Neural cell (in vitro differentiated cells): Measurements from ENCODE around the gene OPRM1. TPM values are rescaled to one million over a fixed set of nuclear protein-coding genes. Genes with fewer than 3 reads are reported as not detected.
A peak's percentile ranks its signal among the peaks of the same experiment; 100 is the strongest.

Experiments
- H2AFZ ChIP-seq: fragments of 200-600, 300-800 bp; sonication (generic), shearing (Covaris generic); 2 replicates; pipeline ENCODE4 v1.6.0; 2014; ENCODE audit warnings: low read depth, mild to moderate bottlenecking, antibody characterized with exemption, low read length, moderate library complexity
- H3F3A ChIP-seq: fragments of 200-600 bp; shearing (Covaris generic); 2 replicates; pipeline ENCODE4 v1.6.1; 2016; ENCODE audit warnings: mild to moderate bottlenecking, moderate library complexity, mixed read lengths, antibody characterized with exemption, low read length; ENCODE audit not compliant: insufficient read depth, poor library complexity, severe bottlenecking
- H3K27ac ChIP-seq: fragments of 200-600, 300-800 bp; sonication (generic), shearing (Covaris generic); 2 replicates; pipeline ENCODE4 v1.5.1; 2014; ENCODE audit warnings: mild to moderate bottlenecking, low read length, moderate library complexity
- H3K27me3 ChIP-seq: fragments of 300-800, 200-600 bp; sonication (generic), shearing (Covaris generic); 2 replicates; pipeline ENCODE4 v1.6.0; 2014; ENCODE audit warnings: mild to moderate bottlenecking, low read depth, low read length, moderate library complexity; ENCODE audit not compliant: insufficient read depth
- H3K36me3 ChIP-seq: fragments of 300-800, 200-600 bp; sonication (generic), shearing (Covaris generic); 2 replicates; pipeline ENCODE4 v1.5.1; 2014; ENCODE audit warnings: mild to moderate bottlenecking, antibody characterized with exemption, low read length, moderate library complexity; ENCODE audit not compliant: insufficient read depth
- H3K4me2 ChIP-seq: fragments of 300-800, 200-600 bp; sonication (generic), shearing (Covaris generic); 2 replicates; pipeline ENCODE4 v1.6.0; 2014; ENCODE audit warnings: mild to moderate bottlenecking, low read length
- H3K4me3 ChIP-seq: fragments of 300-800, 200-600 bp; sonication (generic), shearing (Covaris generic); 2 replicates; pipeline ENCODE4 v1.5.1; 2014; ENCODE audit warnings: mild to moderate bottlenecking, low read length, moderate library complexity
- H3K79me2 ChIP-seq: fragments of 200-600 bp; shearing (Covaris generic); replicated peaks from 2 replicates; pipeline ENCODE4 v1.6.0; 2014; ENCODE audit warnings: mild to moderate bottlenecking, low read length, moderate library complexity; ENCODE audit not compliant: insufficient read depth
- H3K9ac ChIP-seq: fragments of 300-800, 200-600 bp; sonication (generic), shearing (Covaris generic); 2 replicates; pipeline ENCODE4 v1.6.1; 2016; ENCODE audit warnings: mild to moderate bottlenecking, low read length, mixed read lengths
- H3K9me2 ChIP-seq: fragments of 200-600 bp; shearing (Covaris generic); 2 replicates; pipeline ENCODE4 v1.6.1; 2016; ENCODE audit warnings: mild to moderate bottlenecking, low read length, mixed read lengths; ENCODE audit not compliant: insufficient read depth
- H3K9me3 ChIP-seq: fragments of 200-600, 300-800 bp; sonication (generic), shearing (Covaris generic); 2 replicates; pipeline ENCODE4 v1.6.1; 2016; ENCODE audit warnings: mild to moderate bottlenecking, mixed run types, low read length, moderate library complexity, mixed read lengths
- H4K20me1 ChIP-seq: fragments of 200-600 bp; shearing (Covaris generic); 2 replicates; pipeline ENCODE4 v1.6.1; 2016; ENCODE audit warnings: mild to moderate bottlenecking, mixed run types; ENCODE audit not compliant: insufficient read depth
- EP300 ChIP-seq: fragments of 450-650 bp; conservative IDR thresholded peaks from 2 replicates; pipeline ENCODE4 v1.6.1; 2014; ENCODE audit warnings: antibody characterized with exemption, mild to moderate bottlenecking, moderate library complexity; ENCODE audit not compliant: poor library complexity, severe bottlenecking
- EZH2 ChIP-seq: fragments of 200-600, 300-800 bp; shearing (Covaris generic), sonication (generic); IDR thresholded peaks from 2 replicates; pipeline ENCODE4 v1.6.1; 2014; ENCODE audit warnings: antibody characterized with exemption, low read length, borderline replicate concordance, mild to moderate bottlenecking; ENCODE audit not compliant: insufficient read depth, poor library complexity, severe bottlenecking
- MXI1 ChIP-seq: fragments of 450-650 bp; conservative IDR thresholded peaks from 2 replicates; pipeline ENCODE4 v1.6.1; 2014; ENCODE audit warnings: antibody characterized with exemption, mild to moderate bottlenecking; ENCODE audit not compliant: poor library complexity, severe bottlenecking
- POLR2AphosphoS5 ChIP-seq: IDR thresholded peaks from 2 replicates; pipeline ENCODE4 v1.6.1; 2012
- RAD21 ChIP-seq: fragments of 450-650 bp; conservative IDR thresholded peaks from 2 replicates; pipeline ENCODE4 v1.6.1; 2014; ENCODE audit warnings: antibody characterized with exemption, mild to moderate bottlenecking, moderate library complexity
- REST ChIP-seq: IDR thresholded peaks from 2 replicates; pipeline ENCODE4 v1.6.1; 2012; ENCODE audit warnings: borderline replicate concordance
- SMC3 ChIP-seq: fragments of 450-650 bp; conservative IDR thresholded peaks from 2 replicates; pipeline ENCODE4 v1.6.1; 2014; ENCODE audit warnings: antibody characterized with exemption, mild to moderate bottlenecking, moderate library complexity; ENCODE audit not compliant: poor library complexity
- TAF1 ChIP-seq: IDR thresholded peaks from 2 replicates; pipeline ENCODE4 v1.6.1; 2012; ENCODE audit warnings: low read depth
- polyA plus RNA-seq: library from polyadenylated mRNA; depleted of rRNA; stranded (reverse); fragments of >200 nt; gene quantifications from 2 replicates; pipeline ENCODE4 v1.2.3, GENCODE V29; 2014
- TF ChIP-seq, protein P1 (sequence below): fragments of 450-650 bp; IDR thresholded peaks from 2 replicates; pipeline ENCODE4 v1.5.1; 2014; ENCODE audit warnings: antibody characterized with exemption, mild to moderate bottlenecking, moderate library complexity; ENCODE audit not compliant: poor library complexity, severe bottlenecking

The OPRM1 gene
- polyA plus RNA-seq, 1 donor from 2014 or later, result 1.5 TPM

DNA sequence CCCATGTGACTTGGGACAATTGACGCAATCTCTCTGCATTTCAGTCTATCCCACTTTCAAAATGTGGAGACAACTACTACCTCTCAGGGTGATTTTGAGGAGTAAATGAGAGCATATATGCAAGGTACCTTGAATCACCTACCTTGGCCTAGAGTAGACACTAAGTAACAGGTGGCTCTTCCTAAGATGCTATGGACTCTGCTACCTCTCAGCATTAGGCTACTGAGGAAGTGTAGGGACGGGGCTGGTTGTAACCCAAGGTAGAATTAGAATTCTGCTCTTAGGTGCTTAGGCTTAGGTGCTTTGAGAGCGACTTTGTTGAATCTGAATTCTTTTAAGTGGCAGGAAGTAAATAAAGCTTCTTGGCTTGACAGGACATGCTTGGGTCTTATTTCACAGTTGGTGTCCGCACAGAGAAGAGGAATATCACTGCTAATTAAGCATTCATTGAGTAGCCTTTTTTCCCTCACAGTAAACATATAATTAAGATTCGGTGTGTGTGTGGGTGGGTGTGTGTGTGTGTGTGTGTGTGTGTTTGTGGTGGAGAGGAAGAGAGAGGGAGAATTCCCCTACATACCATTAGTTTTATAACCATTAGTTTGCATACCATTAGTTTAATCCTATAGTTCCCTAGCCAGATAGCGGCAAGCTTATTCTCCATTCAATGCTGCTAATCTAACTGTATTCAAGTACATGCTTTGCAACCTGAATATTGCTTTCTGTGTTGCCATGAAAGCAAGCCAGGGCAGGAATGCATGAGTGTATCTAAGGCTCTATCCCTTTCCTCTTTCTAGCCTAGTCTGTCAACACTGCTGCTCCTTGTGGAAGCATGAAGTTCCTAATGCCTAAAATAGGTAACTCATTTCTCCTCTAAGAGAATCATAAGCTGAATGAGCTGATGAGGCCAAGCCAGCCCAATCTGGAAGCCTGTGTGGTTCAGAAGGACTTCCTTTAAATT lies 205.0 kb downstream of the OPRM1 start:
- H3K4me3 ChIP-seq, result peak overlapping the region; percentile 61
- H3K36me3 ChIP-seq, result no peaks in the 10 kb centered on the region
- H3K9me3 ChIP-seq, result no peaks in the 10 kb centered on the region
- no peak overlapping the region for H3K4me2 ChIP-seq
- no peak overlapping the region for H3K27ac ChIP-seq
- no peaks in the 10 kb centered on the region for H3K27me3 ChIP-seq
- H3K9ac ChIP-seq, result no peak overlapping the region
- no peak for TF ChIP-seq EZH2
- no peak for TF ChIP-seq RAD21
- no peak for TF ChIP-seq SMC3
- TF ChIP-seq MXI1, result no peak
- TF ChIP-seq POLR2AphosphoS5, result no peak
- TF ChIP-seq, protein P1, sequence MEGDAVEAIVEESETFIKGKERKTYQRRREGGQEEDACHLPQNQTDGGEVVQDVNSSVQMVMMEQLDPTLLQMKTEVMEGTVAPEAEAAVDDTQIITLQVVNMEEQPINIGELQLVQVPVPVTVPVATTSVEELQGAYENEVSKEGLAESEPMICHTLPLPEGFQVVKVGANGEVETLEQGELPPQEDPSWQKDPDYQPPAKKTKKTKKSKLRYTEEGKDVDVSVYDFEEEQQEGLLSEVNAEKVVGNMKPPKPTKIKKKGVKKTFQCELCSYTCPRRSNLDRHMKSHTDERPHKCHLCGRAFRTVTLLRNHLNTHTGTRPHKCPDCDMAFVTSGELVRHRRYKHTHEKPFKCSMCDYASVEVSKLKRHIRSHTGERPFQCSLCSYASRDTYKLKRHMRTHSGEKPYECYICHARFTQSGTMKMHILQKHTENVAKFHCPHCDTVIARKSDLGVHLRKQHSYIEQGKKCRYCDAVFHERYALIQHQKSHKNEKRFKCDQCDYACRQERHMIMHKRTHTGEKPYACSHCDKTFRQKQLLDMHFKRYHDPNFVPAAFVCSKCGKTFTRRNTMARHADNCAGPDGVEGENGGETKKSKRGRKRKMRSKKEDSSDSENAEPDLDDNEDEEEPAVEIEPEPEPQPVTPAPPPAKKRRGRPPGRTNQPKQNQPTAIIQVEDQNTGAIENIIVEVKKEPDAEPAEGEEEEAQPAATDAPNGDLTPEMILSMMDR, result no peak
- no peak for TF ChIP-seq REST
- no peak for TF ChIP-seq EP300
- TF ChIP-seq TAF1, result no peak
- no peaks in the 10 kb centered on the region for H3K79me2 ChIP-seq
- H2AFZ ChIP-seq, result no peak overlapping the region
- H3K9me2 ChIP-seq, result no peaks in the 10 kb centered on the region
- H4K20me1 ChIP-seq, result no peaks in the 10 kb centered on the region
- H3F3A ChIP-seq, result no peaks in the 10 kb centered on the region

- TF ChIP-seq RAD21 (no peak), MXI1 (no peak), EP300 (no peak), REST (no peak), SMC3 (no peak), TAF1 (no peak), POLR2AphosphoS5 (no peak), EZH2 (no peak)
- TF ChIP-seq, protein P1, result no peak
- H3K27me3 ChIP-seq, result no peaks in the 10 kb centered on the region
- H4K20me1 ChIP-seq, result no peaks in the 10 kb centered on the region
- H3K9ac ChIP-seq, result no peak overlapping the region
- H3K4me3 ChIP-seq, result peak overlapping the region; percentile 61
- no peak overlapping the region for H3K27ac ChIP-seq
- H3K4me2 ChIP-seq, result no peak overlapping the region
- H3K9me3 ChIP-seq, result no peaks in the 10 kb centered on the region
- no peaks in the 10 kb centered on the region for H3K79me2 ChIP-seq
- H3K36me3 ChIP-seq, result no peaks in the 10 kb centered on the region
- no peaks in the 10 kb centered on the region for H3F3A ChIP-seq
- no peaks in the 10 kb centered on the region for H3K9me2 ChIP-seq
- H2AFZ ChIP-seq, result no peak overlapping the region
Observed at GRCh38 chr6:154245506-154245905, 206.5 kb downstream of the OPRM1 start.
